CD4-positive, alpha-beta T cell (primary cell): ENCODE data around the gene TSPAN12. TPM values are rescaled to one million over a fixed set of nuclear protein-coding genes. Genes with fewer than 3 reads are reported as not detected.

Experiments
- ATAC-seq: fragments of 200-7000 bp; cut with Tn5 transposase; one replicate; pipeline ENCODE4 v1.10.0; 2022; ENCODE audit warnings: mild to moderate bottlenecking; ENCODE audit not compliant: poor library complexity
- CTCF ChIA-PET: fragments of 350-600 bp; sonication (Branson Sonifier 250); formaldehyde crosslinking; loops from one replicate; lab custom pipeline; 2021; ENCODE audit warnings: antibody characterized with exemption, inconsistent platforms; lab: Charles Lee
- POLR2A ChIA-PET: fragments of 350-600 bp; sonication (Branson Sonifier 250); formaldehyde crosslinking; loops from one replicate; lab custom pipeline; 2021; ENCODE audit warnings: antibody characterized with exemption, inconsistent platforms; lab: Charles Lee
- DNase-seq, 14 experiments: peaks; one replicate each; pipeline ENCODE4 v3.0.0-alpha.2; 2013 to 2020; ENCODE audit warnings: mixed read lengths in 2 of 14
- H3K27ac ChIP-seq, 2 donors: one replicate each; pipeline versions ENCODE4 v1.5.1 to v1.7.0; 2013; ENCODE audit warnings: low read length in 2 of 2, low read depth in 1 of 2, mild to moderate bottlenecking in 1 of 2
- H3K27me3 ChIP-seq, 2 experiments: 1 replicate in 1 of 2; 2 replicates in 1 of 2; pipeline versions ENCODE4 v1.6.1 to v1.7.0; 2013; ENCODE audit warnings: low read length in 2 of 2, control low read depth in 1 of 2, mild to moderate bottlenecking in 1 of 2, moderate library complexity in 1 of 2; ENCODE audit not compliant: insufficient read depth in 2 of 2, control insufficient read depth in 1 of 2
- H3K36me3 ChIP-seq: one replicate; pipeline ENCODE4 v1.6.1; 2013; ENCODE audit warnings: low read length, control low read depth; ENCODE audit not compliant: insufficient read depth
- H3K4me1 ChIP-seq: one replicate; pipeline ENCODE4 v1.6.1; 2013; ENCODE audit warnings: low read length, control low read depth; ENCODE audit not compliant: insufficient read depth
- H3K4me3 ChIP-seq: one replicate; pipeline ENCODE4 v1.5.1; 2013; ENCODE audit warnings: mild to moderate bottlenecking, low read length, moderate library complexity
- H3K9me3 ChIP-seq, 2 experiments: 1 replicate in 1 of 2; 2 replicates in 1 of 2; pipeline versions ENCODE4 v1.6.1 to v1.7.0; 2013; ENCODE audit warnings: low read length in 2 of 2, mild to moderate bottlenecking in 2 of 2, control low read depth in 1 of 2, moderate library complexity in 1 of 2; ENCODE audit not compliant: control insufficient read depth in 1 of 2, insufficient read depth in 1 of 2
- H3K27ac Mint-ChIP-seq: one replicate; pipeline ENCODE4 v1.8.0; 2020; ENCODE audit warnings: mixed read lengths
- H3K27me3 Mint-ChIP-seq: one replicate; pipeline ENCODE4 v1.8.0; 2021; ENCODE audit warnings: mixed read lengths
- H3K36me3 Mint-ChIP-seq: one replicate; pipeline ENCODE4 v1.8.0; 2021; ENCODE audit warnings: low read depth, mixed read lengths
- H3K4me1 Mint-ChIP-seq: one replicate; pipeline ENCODE4 v1.8.0; 2021; ENCODE audit warnings: low read depth, mixed read lengths
- H3K4me3 Mint-ChIP-seq: one replicate; pipeline ENCODE4 v1.8.0; 2020; ENCODE audit warnings: mild to moderate bottlenecking, mixed read lengths
- H3K9me3 Mint-ChIP-seq: one replicate; pipeline ENCODE4 v1.8.0; 2020; ENCODE audit warnings: mixed read lengths
- intact Hi-C, 2 experiments: fragments of 100-400 bp; cut with DNase I in 1 of 2; cut with micrococcal nuclease in 1 of 2; formaldehyde crosslinking; loops; one replicate each; pipeline versions ENCODE4 v1.15.1 to v1.9.0; 2023 to 2025; cut with DNase I, micrococcal nuclease
- total RNA-seq, 174 experiments: library from RNA in 2 of 174; stranded (reverse) in 2 of 174; gene quantifications; one replicate each; pipeline ENCODE4 v1.2.3 and lab custom pipeline; 2021 to 2026
- TF ChIP-seq, protein P1 (sequence below): fragments of 200-600 bp; IDR thresholded peaks from one replicate; pipeline ENCODE4 v1.8.0; 2022; ENCODE audit warnings: antibody characterized with exemption, mild to moderate bottlenecking

TSPAN12 gene
- total RNA-seq, 2 experiments from 2014 or later, result not detected

DNA sequence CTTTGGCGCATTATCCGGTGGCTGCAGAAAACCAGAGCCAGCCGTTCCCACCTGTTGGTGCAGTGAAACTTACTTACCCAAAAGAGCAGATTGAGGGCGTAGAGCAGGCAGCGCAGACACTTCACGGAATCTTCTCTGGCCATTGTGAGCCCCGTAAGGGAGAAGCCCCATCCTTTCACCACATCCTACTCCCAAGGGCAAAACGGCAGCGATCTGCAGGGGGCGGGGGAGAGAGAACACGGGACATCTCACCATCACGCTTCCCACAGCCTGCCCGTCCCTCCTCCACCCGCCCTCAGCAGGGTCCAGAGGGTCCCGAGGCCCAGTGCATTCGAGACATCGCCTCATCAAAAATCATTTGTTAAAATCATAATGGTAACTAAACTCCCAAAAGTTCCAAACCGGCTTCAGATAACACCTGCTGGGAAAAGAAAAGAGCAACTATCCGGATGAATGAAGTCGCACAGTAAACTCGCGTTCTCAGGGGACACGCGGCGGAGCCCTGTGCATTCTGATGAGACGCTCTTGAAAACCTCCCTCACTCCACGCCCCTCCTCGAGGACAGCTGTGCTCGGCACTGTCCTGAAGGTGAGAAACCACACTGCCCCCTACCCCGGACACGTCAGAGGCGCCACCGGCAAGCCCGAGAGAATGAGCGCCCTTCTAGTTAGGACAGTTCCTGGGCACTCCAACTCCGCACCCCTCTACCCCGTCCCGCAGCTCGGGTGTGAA, 1.2 kb downstream of the TSPAN12 start:
- H3K4me3 ChIP-seq, result peak overlapping the region; percentile 41
- H3K4me1 ChIP-seq, result peaks cover 14% of the 10 kb centered on the region
- no peaks in the 10 kb centered on the region for H3K36me3 ChIP-seq
- peaks cover 26 to 67% of the 10 kb centered on the region in 2 experiments for H3K27me3 ChIP-seq
- peaks cover 0 to 4% of the 10 kb centered on the region in 2 experiments for H3K9me3 ChIP-seq
- TF ChIP-seq, protein P1, sequence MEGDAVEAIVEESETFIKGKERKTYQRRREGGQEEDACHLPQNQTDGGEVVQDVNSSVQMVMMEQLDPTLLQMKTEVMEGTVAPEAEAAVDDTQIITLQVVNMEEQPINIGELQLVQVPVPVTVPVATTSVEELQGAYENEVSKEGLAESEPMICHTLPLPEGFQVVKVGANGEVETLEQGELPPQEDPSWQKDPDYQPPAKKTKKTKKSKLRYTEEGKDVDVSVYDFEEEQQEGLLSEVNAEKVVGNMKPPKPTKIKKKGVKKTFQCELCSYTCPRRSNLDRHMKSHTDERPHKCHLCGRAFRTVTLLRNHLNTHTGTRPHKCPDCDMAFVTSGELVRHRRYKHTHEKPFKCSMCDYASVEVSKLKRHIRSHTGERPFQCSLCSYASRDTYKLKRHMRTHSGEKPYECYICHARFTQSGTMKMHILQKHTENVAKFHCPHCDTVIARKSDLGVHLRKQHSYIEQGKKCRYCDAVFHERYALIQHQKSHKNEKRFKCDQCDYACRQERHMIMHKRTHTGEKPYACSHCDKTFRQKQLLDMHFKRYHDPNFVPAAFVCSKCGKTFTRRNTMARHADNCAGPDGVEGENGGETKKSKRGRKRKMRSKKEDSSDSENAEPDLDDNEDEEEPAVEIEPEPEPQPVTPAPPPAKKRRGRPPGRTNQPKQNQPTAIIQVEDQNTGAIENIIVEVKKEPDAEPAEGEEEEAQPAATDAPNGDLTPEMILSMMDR, result no peak
- H3K4me3 Mint-ChIP-seq, result peak overlapping the region; percentile 88
- CTCF ChIA-PET, result no interaction called here
- H3K36me3 Mint-ChIP-seq, result no peaks in the 10 kb centered on the region
- no peaks in the 10 kb centered on the region for H3K9me3 Mint-ChIP-seq
- peaks cover 13% of the 10 kb centered on the region for H3K4me1 Mint-ChIP-seq
- H3K27ac Mint-ChIP-seq, result no peak overlapping the region
- no peak overlapping the region for H3K27ac ChIP-seq
- POLR2A ChIA-PET, result no interaction called here
- ATAC-seq, result peak; percentile 42
- peak in 2 of 14 experiments; percentile 22 to 25 for DNase-seq
- peaks cover 76% of the 10 kb centered on the region for H3K27me3 Mint-ChIP-seq
- intact Hi-C loops, result no loop called here

- TF ChIP-seq, protein P1, result no peak
- Histone ChIP-seq H3K27me3 (peaks cover 26 to 67% of the 10 kb centered on the region in 2 experiments), H3K36me3 (no peaks in the 10 kb centered on the region), H3K27ac (no peak overlapping the region), H3K4me3 (no peak overlapping the region), H3K4me1 (peaks cover 14% of the 10 kb centered on the region), H3K9me3 (peaks cover 0 to 4% of the 10 kb centered on the region in 2 experiments)
- ChIA-PET POLR2A (no interaction called here), CTCF (no interaction called here)
- Mint-ChIP-seq H3K36me3 (no peaks in the 10 kb centered on the region), H3K27ac (no peak overlapping the region), H3K4me1 (peaks cover 13% of the 10 kb centered on the region), H3K4me3 (peak overlapping the region; percentile 88), H3K27me3 (peaks cover 75% of the 10 kb centered on the region), H3K9me3 (no peaks in the 10 kb centered on the region)
- DNase-seq (no peak), ATAC-seq (no peak)
- intact Hi-C loops, result no loop called here
These were observed 1.7 kb downstream of the TSPAN12 start for GRCh38 chr7:120856198-120856597.

DNA sequence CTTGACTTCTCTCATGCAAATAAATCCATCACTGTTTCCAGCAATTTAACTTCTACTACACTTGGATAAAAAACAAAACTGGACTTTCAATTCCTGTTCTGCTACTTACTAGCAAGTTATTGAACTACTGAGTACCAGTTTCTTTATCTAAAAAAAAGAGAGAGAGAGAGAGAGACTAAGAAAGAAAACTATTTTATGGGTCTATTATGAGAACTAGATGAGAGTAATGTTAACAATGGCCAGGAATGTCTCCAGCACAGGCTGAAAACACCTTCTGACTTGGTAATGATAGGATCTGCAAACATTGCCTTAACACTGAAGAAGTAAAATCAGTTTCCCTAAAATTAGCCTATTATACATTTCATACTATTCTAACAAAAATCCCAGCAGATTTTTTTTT, 5.2 kb downstream of the TSPAN12 start:
- no peak overlapping the region for H3K4me3 Mint-ChIP-seq
- POLR2A ChIA-PET, result no interaction called here
- H3K27me3 Mint-ChIP-seq, result peaks cover 47% of the 10 kb centered on the region

More for the DNA sequence above, 5.2 kb downstream of the TSPAN12 start:
- no peaks in the 10 kb centered on the region for H3K36me3 ChIP-seq
- no peak overlapping the region for H3K4me3 ChIP-seq
- Mint-ChIP-seq H3K4me1 (peaks cover 13% of the 10 kb centered on the region), H3K27ac (no peak overlapping the region), H3K9me3 (no peaks in the 10 kb centered on the region), H3K36me3 (no peaks in the 10 kb centered on the region)
- H3K9me3 ChIP-seq, result peaks cover 0 to 4% of the 10 kb centered on the region in 2 experiments
- H3K27me3 ChIP-seq, result peaks cover 13 to 42% of the 10 kb centered on the region in 2 experiments
- H3K27ac ChIP-seq, result no peak overlapping the region
- CTCF ChIA-PET, result no interaction called here
- ATAC-seq (no peak), DNase-seq (no peak)
- TF ChIP-seq, protein P1, result no peak
- intact Hi-C loops, result no loop called here
- peaks cover 10% of the 10 kb centered on the region for H3K4me1 ChIP-seq
